GM12864 (cell line): ENCODE data around the gene UCHL3.

ENCODE experiments used
- DNase-seq: peaks from one replicate; pipeline ENCODE4 v3.0.0-alpha.2; 2011; ENCODE audit warnings: low read depth
- H3K4me3 ChIP-seq: 2 replicates; pipeline ENCODE4 v1.5.1; 2011; ENCODE audit warnings: mild to moderate bottlenecking, low read depth, low read length, control low read depth
- CTCF ChIP-seq: IDR thresholded peaks from 2 replicates; pipeline ENCODE4 v1.5.1; 2011; ENCODE audit warnings: low read depth, mild to moderate bottlenecking, moderate library complexity, low read length, control low read depth, inconsistent platforms; ENCODE audit errors: missing control alignments

The UCHL3 gene

GRCh38 chr13:75550159-75550567, 572 bp downstream of the UCHL3 start:
- no peak for TF ChIP-seq CTCF
- no peak for DNase-seq
- peak overlapping the region; percentile 78 for H3K4me3 ChIP-seq

DNA sequence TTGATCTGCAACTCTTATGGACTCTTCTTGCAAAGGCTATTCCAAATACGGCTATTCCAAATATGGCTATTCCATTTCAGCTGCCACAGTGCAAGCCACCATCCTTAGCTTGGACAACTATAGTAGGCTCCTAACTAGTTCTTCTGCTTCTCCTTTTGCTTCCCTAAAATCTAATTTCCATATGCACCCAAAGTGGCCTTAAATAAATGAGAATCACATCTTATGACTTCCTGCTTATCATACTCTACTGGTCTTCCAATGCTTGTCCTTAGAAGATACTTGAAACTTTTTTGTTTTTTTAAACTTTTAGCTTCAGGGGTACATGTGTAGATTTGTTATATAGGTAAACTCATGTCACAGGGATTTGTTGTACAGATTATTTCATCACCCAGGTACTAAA, 4.9 kb downstream of the UCHL3 start:
- no peak for TF ChIP-seq CTCF
- H3K4me3 ChIP-seq: no peak overlapping the region
- no peak for DNase-seq

GRCh38 chr13:75554981-75555380, 5.4 kb downstream of the UCHL3 start:
- H3K4me3 ChIP-seq: no peak overlapping the region
- no peak for TF ChIP-seq CTCF
- no peak for DNase-seq

- no peak for DNase-seq
- H3K4me3 ChIP-seq: no peak overlapping the region
- no peak for TF ChIP-seq CTCF
Measured at GRCh38 chr13:75555836-75556235, 6.2 kb downstream of the UCHL3 start.

DNA sequence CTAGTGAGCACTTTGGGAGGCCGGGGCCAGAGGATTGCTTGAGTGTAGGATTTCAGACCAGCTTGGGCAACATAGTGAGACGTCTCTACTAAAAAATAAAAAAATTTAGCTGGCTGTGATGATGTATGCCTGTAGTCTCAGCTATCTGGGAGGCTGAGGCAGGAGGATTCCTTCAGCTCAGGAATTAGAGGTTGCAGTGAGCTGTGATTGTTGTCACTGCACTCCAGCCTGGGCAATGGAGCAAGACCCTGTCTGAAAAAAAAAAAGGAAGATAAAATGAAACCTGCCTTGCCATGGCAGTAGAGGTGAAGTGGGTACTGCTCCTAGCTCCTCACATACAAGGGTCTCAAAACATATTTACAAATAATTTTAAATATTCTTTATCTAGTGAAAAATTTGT, 7.4 kb downstream of the UCHL3 start:
- DNase-seq: no peak
- TF ChIP-seq CTCF: no peak
- no peak overlapping the region for H3K4me3 ChIP-seq

DNA sequence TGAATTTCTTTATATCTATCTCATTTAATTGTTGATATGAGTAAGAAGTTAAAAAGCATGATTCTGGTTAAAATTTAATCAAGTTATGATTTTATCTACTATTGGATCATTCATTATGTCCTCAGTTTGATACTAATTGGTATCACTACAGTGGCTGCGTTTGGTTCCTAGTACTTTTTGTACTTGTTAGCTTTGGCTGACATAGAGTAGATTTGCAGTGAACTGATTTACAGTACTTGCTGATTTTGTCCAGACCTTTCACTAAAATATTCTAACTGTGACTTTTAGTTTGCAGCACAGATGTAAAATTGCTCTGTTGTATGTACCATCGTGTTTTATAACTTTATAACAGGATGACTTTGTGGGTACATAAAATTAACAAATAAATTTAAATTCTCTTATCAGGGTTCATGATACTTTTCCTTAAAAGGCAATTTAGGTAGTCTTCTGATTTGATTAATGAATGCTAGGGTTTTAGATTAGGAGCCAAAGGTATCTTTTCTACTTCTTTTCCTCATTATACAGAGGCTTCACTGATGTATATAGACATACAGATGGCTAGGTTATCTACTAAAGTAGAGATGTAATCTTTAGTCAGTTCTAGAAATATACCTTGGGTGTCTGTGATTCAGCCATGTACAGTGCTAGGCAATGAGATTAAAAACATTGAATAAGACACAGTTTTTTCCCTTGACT, 8.7 kb downstream of the UCHL3 start:
- DNase-seq: no peak

More for the DNA sequence above, 8.7 kb downstream of the UCHL3 start:
- H3K4me3 ChIP-seq: no peak overlapping the region
- no peak for TF ChIP-seq CTCF
